ENCODE data around the gene PSEN2.
"Not testable (repeated sequence)": the region's sequence is repeated elsewhere in the genome, so short reads cannot be mapped to it uniquely, and the experiment has no call there.

PSEN2 gene

DNA sequence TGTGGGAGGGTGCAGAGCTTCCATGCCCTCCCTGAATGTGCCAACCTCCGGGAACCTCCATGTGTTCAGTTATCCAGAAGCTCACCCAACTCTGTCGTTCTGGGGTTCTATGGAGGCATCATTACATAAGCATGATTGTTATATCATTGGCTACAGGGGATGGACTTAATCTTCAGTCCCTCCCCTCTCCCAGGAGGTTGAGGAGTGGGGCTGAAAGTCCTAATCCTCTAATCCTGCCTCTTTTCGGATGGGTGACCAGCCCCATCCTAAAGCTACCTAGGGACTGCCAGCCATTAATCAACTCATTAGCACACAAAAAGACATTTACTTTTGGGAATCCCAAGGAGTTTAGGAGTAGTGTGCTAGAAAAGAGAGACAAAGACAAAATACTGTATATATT, 32.0 kb upstream of the PSEN2 start:
- Mint-ChIP-seq H3K9me3 (peaks cover 10 to 17% of the 10 kb centered on the region in 2 donors), H3K4me3 (no peak overlapping the region), H3K27me3 (no peaks in the 10 kb centered on the region), H3K27ac (no peak overlapping the region), H3K4me1 (no peaks in the 10 kb centered on the region)
- no peak for ATAC-seq
- DNase-seq, result no peak

GRCh38 chr1:226845624-226846023, 24.8 kb upstream of the PSEN2 start:
- Mint-ChIP-seq H3K27ac (no peak overlapping the region), H3K4me3 (no peak overlapping the region), H3K27me3 (no peaks in the 10 kb centered on the region), H3K9me3 (no peaks in the 10 kb centered on the region), H3K4me1 (no peaks in the 10 kb centered on the region)
- ATAC-seq (no peak), DNase-seq (no peak)

- H3K27ac Mint-ChIP-seq, result no peak overlapping the region
- ATAC-seq, result no peak
- no peak for DNase-seq
Observed at GRCh38 chr1:226846786-226847185, 23.6 kb upstream of the PSEN2 start.

DNA sequence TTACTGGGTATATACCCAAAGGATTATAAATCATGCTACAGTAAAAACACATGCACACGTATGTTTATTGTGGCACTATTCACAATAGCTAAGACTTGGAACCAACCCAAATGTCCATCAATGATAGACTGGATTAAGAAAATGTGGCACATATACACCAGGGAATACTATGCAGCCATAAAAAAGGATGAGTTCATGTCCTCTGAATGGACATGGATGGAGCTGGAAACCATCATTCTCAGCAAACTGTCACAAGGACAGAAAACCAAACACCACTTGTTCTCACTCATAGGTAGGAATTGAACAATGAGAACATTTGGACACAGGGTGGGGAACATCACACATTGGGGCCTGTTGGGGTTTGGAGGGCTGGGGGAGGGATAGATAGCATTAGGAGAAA, 15.9 kb upstream of the PSEN2 start:
- ATAC-seq, DNase-seq, H3K27ac Mint-ChIP-seq, H3K27me3 Mint-ChIP-seq, H3K9me3 Mint-ChIP-seq, H3K4me1 Mint-ChIP-seq, H3K4me3 Mint-ChIP-seq: not testable (repeated sequence)

More at GRCh38 chr1:226846786-226847185, 23.6 kb upstream of the PSEN2 start:
- Mint-ChIP-seq H3K9me3 (no peaks in the 10 kb centered on the region), H3K27me3 (no peaks in the 10 kb centered on the region), H3K4me1 (no peaks in the 10 kb centered on the region), H3K4me3 (no peak overlapping the region)

DNA sequence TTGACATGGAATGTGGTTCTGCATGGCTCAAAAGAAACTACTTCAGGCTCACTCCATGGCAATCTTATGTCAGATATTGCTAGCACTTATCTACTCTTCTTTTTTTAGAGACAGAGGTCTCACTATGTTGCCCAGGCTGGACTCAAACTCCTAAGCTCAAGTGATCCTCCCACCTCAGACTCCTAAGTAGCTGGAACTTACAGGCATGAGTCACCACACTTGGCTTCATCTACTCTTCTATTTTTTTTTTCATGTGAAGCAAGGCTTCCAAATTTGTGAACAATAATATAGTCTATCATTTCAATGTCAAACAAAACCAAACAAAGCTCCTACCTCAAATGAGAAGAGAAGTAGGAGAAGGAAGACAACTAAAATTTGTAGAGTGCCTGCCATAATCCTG, 7.5 kb upstream of the PSEN2 start:
- H3K27ac Mint-ChIP-seq, result no peak overlapping the region
- H3K27me3 Mint-ChIP-seq, result peaks cover 10% of the 10 kb centered on the region
- DNase-seq, result no peak
- H3K4me3 Mint-ChIP-seq, result no peak overlapping the region
- ATAC-seq, result no peak
- no peaks in the 10 kb centered on the region for H3K9me3 Mint-ChIP-seq
- peaks cover 12% of the 10 kb centered on the region for H3K4me1 Mint-ChIP-seq

- peaks cover 13% of the 10 kb centered on the region for H3K27me3 Mint-ChIP-seq
- no peak overlapping the region for H3K27ac Mint-ChIP-seq
- H3K9me3 Mint-ChIP-seq, result no peaks in the 10 kb centered on the region
- ATAC-seq (no peak), DNase-seq (no peak)
- no peak overlapping the region for H3K4me3 Mint-ChIP-seq
- peaks cover 12% of the 10 kb centered on the region for H3K4me1 Mint-ChIP-seq
Observed at GRCh38 chr1:226863446-226863845, 7.0 kb upstream of the PSEN2 start.

DNA sequence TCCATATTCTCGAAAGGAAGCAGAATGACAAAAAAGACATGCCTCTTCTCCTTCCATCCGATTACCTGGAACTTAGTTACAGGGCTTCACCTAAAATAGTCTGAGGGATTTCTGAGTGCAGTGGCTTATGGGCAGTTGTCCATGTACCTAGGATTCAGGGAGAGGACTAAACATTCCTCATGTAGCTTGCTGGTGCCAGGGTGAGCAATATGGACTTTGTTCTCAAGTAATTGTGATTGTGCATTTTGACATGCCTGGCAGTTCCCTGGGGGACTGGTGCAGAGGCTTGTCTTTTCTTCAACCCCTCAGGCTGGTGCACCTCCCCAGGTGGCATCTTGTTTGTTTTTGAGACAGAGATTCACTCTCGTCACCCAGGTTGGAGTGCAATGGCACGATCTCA, 6.1 kb upstream of the PSEN2 start:
- Mint-ChIP-seq H3K27me3 (peaks cover 17% of the 10 kb centered on the region), H3K27ac (no peak overlapping the region), H3K4me3 (no peak overlapping the region), H3K4me1 (peaks cover 12% of the 10 kb centered on the region), H3K9me3 (no peaks in the 10 kb centered on the region)
- ATAC-seq, result no peak
- DNase-seq, result no peak

- no peak overlapping the region for H3K4me3 Mint-ChIP-seq
- H3K4me1 Mint-ChIP-seq, result peaks cover 23% of the 10 kb centered on the region
- no peaks in the 10 kb centered on the region for H3K9me3 Mint-ChIP-seq
- ATAC-seq, result no peak
- H3K27ac Mint-ChIP-seq, result no peak overlapping the region
- peaks cover 17% of the 10 kb centered on the region for H3K27me3 Mint-ChIP-seq
- no peak for DNase-seq
Observed at GRCh38 chr1:226865590-226865989, 4.8 kb upstream of the PSEN2 start.

GRCh38 chr1:226867461-226868054, 2.9 kb upstream of the PSEN2 start:
- Mint-ChIP-seq H3K27me3 (peaks cover 30% of the 10 kb centered on the region), H3K27ac (no peak overlapping the region), H3K9me3 (no peaks in the 10 kb centered on the region), H3K4me1 (peaks cover 36% of the 10 kb centered on the region), H3K4me3 (no peak overlapping the region)
- DNase-seq (no peak), ATAC-seq (no peak)

DNA sequence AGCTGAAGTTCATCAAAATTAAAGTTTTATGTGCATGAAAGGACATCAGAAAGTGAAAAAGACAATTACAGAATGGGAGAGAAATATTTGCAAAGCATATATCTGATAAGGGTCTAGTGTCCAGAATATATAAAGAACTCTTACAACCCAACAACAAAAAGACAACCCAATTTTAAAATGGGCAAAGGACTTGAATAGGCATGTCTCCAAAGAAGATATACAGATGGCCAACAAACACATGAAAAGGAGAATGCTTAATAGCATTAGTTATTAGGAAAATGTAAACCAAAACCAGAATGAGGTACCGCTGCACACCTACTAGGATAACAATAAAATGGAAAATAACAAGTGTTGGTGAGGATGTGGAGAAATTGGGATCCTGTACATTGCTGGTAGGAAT, 1.7 kb upstream of the PSEN2 start:
- peaks cover 30% of the 10 kb centered on the region for H3K27me3 Mint-ChIP-seq
- peaks cover 25% of the 10 kb centered on the region for H3K4me1 Mint-ChIP-seq
- ATAC-seq (no peak), DNase-seq (no peak)
- H3K4me3 Mint-ChIP-seq, result no peak overlapping the region
- no peak overlapping the region for H3K27ac Mint-ChIP-seq
- H3K9me3 Mint-ChIP-seq, result no peaks in the 10 kb centered on the region

DNA sequence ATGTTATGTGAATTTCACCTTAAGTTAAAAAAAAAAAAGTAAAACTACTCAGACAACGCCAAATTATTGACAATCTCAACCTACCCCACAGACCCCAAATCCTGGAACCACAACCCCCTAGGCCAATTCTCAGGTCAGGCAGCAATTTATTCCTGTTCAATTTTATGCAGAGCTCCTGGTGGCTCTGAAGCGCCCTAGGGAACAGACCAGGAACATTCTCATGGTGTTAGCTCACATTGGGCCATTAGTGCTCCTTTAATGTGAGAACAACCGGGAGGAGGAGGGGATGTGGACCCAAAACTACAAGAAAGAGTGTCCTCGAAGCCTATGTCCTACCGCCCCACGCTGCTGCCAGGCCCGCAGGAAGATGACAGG, 403 bp upstream of the PSEN2 start:
- DNase-seq, result no peak
- Mint-ChIP-seq H3K4me1 (peaks cover 28% of the 10 kb centered on the region), H3K4me3 (peak overlapping the region; percentile 91 to 93), H3K9me3 (no peaks in the 10 kb centered on the region), H3K27ac (peak overlapping the region; percentile 36 to 87), H3K27me3 (peaks cover 25% of the 10 kb centered on the region)
- ATAC-seq, result no peak

DNA sequence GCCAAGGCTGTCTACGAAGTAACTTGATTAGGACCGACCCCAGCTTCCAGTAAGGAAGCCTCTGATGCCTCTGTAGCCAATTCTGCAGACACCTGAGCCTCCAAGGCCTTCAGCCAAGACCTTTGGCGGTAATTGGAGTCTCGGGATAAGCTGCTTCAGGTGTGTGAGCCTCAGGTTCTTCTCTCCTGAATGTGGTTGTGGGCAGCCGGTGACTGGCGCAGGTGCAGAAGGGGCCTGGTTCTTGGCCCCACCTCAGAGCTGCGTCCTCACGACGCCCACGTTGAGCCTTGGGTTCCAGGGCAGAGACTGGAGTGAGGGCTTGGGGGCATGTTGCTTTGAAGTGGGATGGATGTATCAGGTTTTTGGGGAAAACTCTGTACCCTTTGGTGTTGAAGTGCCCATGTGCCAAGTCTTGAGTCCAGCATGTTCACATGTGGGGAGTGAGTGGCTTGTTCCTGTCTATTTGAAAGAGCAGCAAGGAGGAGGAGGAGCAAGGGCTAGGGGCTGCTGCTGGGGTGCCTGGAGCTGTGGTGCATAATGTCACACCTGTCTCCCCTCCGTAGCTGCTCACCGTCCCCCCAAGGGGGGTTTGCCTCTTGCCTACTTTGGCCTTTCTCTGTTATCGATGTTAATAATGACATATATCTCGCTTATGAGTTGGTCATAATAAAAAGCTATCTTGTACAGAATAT, 1.4 kb downstream of the PSEN2 start:
- ATAC-seq (no peak), DNase-seq (no peak)
- no peaks in the 10 kb centered on the region for H3K9me3 Mint-ChIP-seq
- peaks cover 30% of the 10 kb centered on the region for H3K4me1 Mint-ChIP-seq
- peaks cover 20% of the 10 kb centered on the region for H3K27me3 Mint-ChIP-seq
- peak overlapping the region; percentile 80 to 81 for H3K4me3 Mint-ChIP-seq
- H3K27ac Mint-ChIP-seq, result peak overlapping the region in 1 of 2 donors; percentile 64

GRCh38 chr1:226872437-226872836, 2.0 kb downstream of the PSEN2 start:
- Mint-ChIP-seq H3K4me3 (no peak overlapping the region), H3K9me3 (no peaks in the 10 kb centered on the region)

DNA sequence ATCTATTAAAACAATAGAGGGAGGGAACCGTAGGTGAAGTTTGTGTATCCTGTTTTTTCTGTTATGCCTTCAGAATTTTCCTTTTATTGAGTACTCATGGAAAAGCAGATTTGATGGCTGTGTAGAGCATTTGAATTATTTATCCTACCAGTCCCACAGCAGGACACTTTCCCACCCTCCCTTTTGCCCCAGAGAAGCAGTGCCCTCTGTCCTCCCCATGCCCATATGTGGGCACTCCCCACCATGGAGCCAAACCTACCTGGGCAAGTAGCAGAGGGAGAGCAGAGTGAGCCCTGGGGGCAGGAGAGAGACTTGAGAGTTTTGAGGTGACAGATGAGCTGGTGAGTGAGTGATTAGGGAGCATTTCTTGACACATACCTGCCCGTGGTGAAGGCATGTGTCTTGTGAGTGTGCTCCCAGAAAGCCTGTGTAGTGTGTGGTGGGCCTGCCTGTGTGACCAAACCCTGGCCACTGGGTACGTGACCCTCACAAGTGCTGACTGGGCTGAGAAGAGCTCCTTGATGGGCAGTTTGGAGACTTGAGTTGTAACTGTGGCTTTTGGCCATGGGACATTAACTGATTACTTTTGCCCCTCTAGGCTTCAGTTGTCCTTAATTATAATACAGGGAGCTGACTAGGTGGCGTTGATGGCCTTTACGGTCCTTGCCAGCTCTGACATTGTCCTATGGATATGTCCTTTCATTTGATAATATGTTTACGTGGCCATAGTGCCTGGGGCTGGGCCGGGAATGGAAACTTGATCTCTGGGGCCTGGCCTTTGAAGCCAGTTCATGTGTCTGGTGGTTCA, 3.6 kb downstream of the PSEN2 start:
- H3K4me3 Mint-ChIP-seq, result no peak overlapping the region
- no peaks in the 10 kb centered on the region for H3K9me3 Mint-ChIP-seq
- no peak overlapping the region for H3K27ac Mint-ChIP-seq
- DNase-seq (no peak), ATAC-seq (no peak)
- peaks cover 13% of the 10 kb centered on the region for H3K27me3 Mint-ChIP-seq
- H3K4me1 Mint-ChIP-seq, result peaks cover 30% of the 10 kb centered on the region

More at GRCh38 chr1:226872437-226872836, 2.0 kb downstream of the PSEN2 start:
- Mint-ChIP-seq H3K4me1 (peaks cover 30% of the 10 kb centered on the region), H3K27me3 (peaks cover 20% of the 10 kb centered on the region), H3K27ac (no peak overlapping the region)
- DNase-seq, result no peak
- ATAC-seq, result no peak

DNA sequence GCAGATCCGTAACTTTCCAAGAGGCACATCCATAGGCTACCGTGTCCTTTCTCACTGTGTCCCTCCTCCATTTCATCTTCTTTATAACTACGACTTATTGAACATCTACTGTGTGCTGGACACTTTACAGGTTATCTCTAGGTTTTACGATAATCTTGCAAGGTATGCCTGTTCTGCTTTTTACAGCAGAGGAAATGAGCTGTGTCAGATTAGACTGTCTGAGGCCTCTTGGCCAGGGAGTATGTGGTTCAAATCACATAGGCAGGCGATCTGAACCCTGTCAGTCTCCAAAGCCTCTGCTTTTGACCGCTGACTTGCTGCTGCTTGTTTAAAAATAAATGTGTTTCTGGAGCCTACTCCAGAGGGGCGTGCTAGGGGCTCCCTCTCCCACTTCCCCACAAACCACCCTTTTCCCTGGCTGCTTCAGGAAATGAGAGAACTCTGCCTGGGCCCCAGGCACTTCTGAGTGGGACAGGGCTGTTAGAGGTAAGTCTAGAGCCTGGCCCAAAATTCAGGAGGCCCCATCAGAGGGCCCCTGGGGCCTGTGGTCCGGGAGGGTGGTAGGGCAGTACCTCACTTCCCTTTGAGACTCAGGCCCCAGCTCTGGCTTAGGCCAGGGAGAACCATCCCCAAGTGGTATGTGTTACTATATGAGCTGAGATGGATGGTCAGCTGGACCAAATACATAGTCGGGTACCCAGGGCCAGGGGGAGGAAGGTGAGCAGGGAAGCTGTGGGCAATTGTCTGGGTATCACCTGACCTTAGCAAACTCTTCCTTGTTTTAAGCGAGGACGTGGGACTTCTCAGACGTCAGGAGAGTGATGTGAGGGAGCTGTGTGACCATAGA, 4.4 kb downstream of the PSEN2 start:
- Mint-ChIP-seq H3K9me3 (no peaks in the 10 kb centered on the region), H3K4me1 (peaks cover 25% of the 10 kb centered on the region), H3K27ac (no peak overlapping the region), H3K27me3 (peaks cover 13% of the 10 kb centered on the region), H3K4me3 (no peak overlapping the region)
- no peak for ATAC-seq
- no peak for DNase-seq
